ENCODE data around the gene PROB1.

DNA sequence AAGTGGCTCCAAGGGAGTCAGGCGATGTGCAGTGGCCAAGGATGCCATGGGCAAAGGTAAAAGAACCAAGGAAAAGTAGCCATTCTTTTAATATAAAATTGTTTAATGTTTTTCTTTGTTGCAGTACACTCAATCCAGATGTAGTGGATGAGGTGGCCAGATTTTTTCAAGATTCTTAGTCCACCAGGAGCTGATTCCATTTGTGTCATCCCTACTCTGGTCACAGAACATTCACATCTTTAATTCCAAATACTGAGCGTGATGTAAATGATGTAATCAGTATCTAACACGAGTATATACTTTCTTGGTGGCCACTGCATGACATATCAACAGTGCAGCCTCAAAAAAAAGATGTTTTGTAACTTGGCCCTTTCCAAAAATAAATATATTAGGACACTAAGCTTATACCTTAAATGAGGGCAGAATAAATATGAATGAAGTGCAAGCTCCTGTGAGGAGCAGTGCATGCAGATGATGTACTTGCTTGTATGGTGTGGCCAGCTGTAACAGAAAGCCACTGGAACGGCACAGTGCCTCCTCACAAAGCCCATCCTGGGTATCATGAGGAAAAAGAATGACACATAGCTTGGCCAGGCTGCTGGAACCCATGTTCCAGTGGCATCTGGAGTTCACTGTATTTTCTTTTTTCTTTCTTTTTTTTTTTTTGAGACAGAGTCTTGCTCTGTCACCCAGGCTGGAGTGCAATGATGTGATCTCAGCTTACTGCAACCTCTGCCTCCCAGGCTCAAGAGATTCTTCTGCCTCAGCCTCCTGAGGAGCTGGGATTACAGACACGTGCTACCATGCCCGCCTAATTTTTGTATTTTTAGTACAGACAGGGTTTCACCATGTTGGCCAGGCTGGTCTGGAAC is 15.5 kb upstream of the PROB1 start:
- TF ChIP-seq FOXM1 (IDR thresholded peaks at IDR 0.05; ENCODE audit: low read depth) (no peak), POLR2AphosphoS5 (IDR thresholded peaks at IDR 0.05; ENCODE audit: low read depth, low read length) (no peak)
- TF ChIP-seq, protein P1, sequence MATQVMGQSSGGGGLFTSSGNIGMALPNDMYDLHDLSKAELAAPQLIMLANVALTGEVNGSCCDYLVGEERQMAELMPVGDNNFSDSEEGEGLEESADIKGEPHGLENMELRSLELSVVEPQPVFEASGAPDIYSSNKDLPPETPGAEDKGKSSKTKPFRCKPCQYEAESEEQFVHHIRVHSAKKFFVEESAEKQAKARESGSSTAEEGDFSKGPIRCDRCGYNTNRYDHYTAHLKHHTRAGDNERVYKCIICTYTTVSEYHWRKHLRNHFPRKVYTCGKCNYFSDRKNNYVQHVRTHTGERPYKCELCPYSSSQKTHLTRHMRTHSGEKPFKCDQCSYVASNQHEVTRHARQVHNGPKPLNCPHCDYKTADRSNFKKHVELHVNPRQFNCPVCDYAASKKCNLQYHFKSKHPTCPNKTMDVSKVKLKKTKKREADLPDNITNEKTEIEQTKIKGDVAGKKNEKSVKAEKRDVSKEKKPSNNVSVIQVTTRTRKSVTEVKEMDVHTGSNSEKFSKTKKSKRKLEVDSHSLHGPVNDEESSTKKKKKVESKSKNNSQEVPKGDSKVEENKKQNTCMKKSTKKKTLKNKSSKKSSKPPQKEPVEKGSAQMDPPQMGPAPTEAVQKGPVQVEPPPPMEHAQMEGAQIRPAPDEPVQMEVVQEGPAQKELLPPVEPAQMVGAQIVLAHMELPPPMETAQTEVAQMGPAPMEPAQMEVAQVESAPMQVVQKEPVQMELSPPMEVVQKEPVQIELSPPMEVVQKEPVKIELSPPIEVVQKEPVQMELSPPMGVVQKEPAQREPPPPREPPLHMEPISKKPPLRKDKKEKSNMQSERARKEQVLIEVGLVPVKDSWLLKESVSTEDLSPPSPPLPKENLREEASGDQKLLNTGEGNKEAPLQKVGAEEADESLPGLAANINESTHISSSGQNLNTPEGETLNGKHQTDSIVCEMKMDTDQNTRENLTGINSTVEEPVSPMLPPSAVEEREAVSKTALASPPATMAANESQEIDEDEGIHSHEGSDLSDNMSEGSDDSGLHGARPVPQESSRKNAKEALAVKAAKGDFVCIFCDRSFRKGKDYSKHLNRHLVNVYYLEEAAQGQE (IDR thresholded peaks at IDR 0.05; ENCODE audit: low read depth, low read length), result no peak
- TF ChIP-seq, protein P2, sequence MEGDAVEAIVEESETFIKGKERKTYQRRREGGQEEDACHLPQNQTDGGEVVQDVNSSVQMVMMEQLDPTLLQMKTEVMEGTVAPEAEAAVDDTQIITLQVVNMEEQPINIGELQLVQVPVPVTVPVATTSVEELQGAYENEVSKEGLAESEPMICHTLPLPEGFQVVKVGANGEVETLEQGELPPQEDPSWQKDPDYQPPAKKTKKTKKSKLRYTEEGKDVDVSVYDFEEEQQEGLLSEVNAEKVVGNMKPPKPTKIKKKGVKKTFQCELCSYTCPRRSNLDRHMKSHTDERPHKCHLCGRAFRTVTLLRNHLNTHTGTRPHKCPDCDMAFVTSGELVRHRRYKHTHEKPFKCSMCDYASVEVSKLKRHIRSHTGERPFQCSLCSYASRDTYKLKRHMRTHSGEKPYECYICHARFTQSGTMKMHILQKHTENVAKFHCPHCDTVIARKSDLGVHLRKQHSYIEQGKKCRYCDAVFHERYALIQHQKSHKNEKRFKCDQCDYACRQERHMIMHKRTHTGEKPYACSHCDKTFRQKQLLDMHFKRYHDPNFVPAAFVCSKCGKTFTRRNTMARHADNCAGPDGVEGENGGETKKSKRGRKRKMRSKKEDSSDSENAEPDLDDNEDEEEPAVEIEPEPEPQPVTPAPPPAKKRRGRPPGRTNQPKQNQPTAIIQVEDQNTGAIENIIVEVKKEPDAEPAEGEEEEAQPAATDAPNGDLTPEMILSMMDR (IDR thresholded peaks at IDR 0.05), result no peak

Measured in SK-N-SH (cell line).